Measurements from ENCODE around the gene GABARAPL2. TPM values are rescaled to one million over a fixed set of nuclear protein-coding genes. Genes with fewer than 3 reads are reported as not detected.

Gene GABARAPL2
- polyA plus RNA-seq, 1 donor: 111 TPM

Other genes starting within 250 kb of the GABARAPL2 start
- 73.0 TPM for gene CFDP1, start 132.9 kb upstream of the GABARAPL2 start, polyA plus RNA-seq (ENCODE audit: insufficient read length)
- 18.1 TPM for gene TMEM170A, start 101.7 kb upstream of the GABARAPL2 start, polyA plus RNA-seq (ENCODE audit: insufficient read length)
- 0.77 TPM for gene CHST6, start 70.9 kb upstream of the GABARAPL2 start, polyA plus RNA-seq (ENCODE audit: insufficient read length)
- not detected for gene CHST5, start 30.3 kb upstream of the GABARAPL2 start, polyA plus RNA-seq (ENCODE audit: insufficient read length)
- 7.0 TPM for gene TMEM231, start 10.1 kb upstream of the GABARAPL2 start, polyA plus RNA-seq (ENCODE audit: insufficient read length)
- 33.9 TPM for gene ADAT1, start 56.9 kb downstream of the GABARAPL2 start, polyA plus RNA-seq (ENCODE audit: insufficient read length)
- gene KARS1, start 81.3 kb downstream of the GABARAPL2 start, polyA plus RNA-seq (ENCODE audit: insufficient read length): 116 TPM
- gene TERF2IP, start 81.4 kb downstream of the GABARAPL2 start, polyA plus RNA-seq (ENCODE audit: insufficient read length): 64.0 TPM
- 0.15 TPM for gene CPHXL2, start 110.6 kb downstream of the GABARAPL2 start, polyA plus RNA-seq (ENCODE audit: insufficient read length)
- not detected for gene DUXB, start 135.1 kb downstream of the GABARAPL2 start, polyA plus RNA-seq (ENCODE audit: insufficient read length)
- gene CPHXL, start 160.1 kb downstream of the GABARAPL2 start, polyA plus RNA-seq (ENCODE audit: insufficient read length): not detected

Data from hindlimb muscle (tissue), 1 donor.